Suppressor macrophage treated with lipopolysaccharide for 1 hour (primary cell): ENCODE results near the gene C5AR1.

ENCODE experiments used
- DNase-seq, 3 donors: peaks; one replicate each; pipeline ENCODE4 v3.0.0-alpha.2; 2020 to 2022

The C5AR1 gene

GRCh38 chr19:47371261-47371660 lies 61.6 kb downstream of the C5AR1 start:
- no peak for DNase-seq
